NK-92 (cell line): ENCODE data around the gene REV3L.
A peak's percentile ranks its signal among the peaks of the same experiment; 100 is the strongest.
"Not testable (repeated sequence)": the region's sequence is repeated elsewhere in the genome, so short reads cannot be mapped to it uniquely, and the experiment has no call there.

Experiments used
- DNase-seq: peaks from one replicate; lab custom pipeline; 2025; ENCODE audit not compliant: unreplicated experiment; lab: John Stamatoyannopoulos, UW

The REV3L gene

DNA sequence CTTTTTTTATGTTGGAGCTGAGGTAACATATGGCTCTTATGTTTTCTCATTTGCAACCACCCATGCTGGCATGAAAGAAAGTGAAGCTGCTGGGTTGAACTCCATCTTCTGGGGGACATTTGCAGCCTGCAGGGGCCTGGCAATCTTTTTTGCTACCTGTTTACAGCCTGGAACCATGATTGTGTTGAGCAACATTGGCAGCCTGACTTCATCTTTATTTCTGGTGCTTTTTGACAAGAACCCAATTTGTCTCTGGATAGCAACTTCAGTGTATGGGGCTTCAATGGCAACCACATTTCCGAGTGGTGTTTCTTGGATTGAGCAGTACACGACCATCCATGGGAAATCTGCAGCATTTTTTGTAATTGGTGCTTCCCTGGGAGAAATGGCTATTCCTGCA lies 216.7 kb downstream of the REV3L start:
- no peak for DNase-seq

DNA sequence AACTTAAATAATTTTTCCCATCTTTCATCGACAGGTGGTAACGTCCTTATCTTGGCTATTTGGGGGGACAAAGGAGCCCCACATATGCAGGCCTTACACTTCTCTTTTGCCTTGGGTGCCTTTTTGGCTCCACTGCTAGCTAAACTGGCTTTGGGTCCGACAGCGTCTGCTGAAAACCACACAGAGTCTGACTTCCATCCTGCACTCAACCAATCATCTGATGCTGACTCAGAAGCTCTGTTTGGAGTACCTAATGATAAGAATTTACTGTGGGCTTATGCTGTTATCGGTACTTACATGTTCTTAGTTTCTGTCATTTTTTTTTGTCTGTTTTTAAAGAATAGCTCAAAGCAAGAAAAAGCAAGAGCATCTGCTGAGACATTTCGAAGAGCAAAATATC lies 217.2 kb downstream of the REV3L start:
- no peak for DNase-seq

DNA sequence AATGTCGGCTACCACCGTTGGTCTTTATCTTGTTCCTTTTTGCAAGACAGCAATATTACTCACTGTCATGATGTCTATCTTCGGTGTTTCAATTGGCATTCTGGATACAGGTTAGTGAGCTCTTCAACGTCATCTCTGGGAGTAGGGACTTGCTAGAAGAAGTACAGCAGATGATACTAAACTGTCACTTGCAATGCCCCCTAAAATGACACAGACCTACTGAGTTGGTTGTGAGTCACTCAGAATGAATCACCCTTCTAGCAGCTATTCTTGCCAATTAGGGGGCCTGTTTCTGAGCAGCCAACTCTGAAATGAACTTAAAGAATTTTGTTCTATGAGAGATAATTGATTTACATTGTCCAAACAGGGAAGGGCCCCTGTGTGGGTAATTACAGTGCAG lies 219.2 kb downstream of the REV3L start:
- DNase-seq, result no peak

DNA sequence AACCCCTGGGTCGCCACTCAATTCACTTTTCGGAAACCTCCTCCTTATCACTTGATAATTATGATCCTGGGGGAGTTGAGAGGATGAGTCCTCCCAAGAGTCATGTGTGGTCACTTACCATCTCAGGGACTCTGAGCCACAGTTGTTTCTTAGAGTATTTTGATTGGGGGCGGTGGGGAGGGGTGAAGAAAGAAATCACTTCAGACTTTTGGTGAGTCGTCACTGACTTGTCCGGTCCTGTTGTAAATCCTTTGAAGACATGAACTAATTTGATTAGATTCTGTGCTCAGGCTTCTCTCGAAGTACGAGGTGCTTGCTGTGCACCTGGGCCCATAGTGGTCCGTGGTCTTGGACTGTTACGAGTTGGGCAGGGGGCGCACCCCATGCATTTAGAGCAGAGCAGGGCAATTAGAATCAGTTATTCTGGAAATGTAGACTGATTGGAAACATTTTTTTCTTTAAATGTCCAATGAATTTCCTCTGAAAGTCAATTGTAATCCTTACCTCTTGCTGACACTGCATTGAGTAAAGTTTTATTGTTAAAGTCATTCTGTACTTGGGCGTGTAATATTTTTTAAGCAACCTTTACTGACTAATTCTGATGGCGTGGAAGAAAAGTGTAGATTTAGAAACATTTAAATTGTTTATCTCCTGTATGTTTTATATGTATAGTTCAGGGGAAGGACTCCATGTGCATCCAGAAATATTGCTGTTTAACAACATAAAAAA lies 222.3 kb downstream of the REV3L start:
- no peak for DNase-seq

DNA sequence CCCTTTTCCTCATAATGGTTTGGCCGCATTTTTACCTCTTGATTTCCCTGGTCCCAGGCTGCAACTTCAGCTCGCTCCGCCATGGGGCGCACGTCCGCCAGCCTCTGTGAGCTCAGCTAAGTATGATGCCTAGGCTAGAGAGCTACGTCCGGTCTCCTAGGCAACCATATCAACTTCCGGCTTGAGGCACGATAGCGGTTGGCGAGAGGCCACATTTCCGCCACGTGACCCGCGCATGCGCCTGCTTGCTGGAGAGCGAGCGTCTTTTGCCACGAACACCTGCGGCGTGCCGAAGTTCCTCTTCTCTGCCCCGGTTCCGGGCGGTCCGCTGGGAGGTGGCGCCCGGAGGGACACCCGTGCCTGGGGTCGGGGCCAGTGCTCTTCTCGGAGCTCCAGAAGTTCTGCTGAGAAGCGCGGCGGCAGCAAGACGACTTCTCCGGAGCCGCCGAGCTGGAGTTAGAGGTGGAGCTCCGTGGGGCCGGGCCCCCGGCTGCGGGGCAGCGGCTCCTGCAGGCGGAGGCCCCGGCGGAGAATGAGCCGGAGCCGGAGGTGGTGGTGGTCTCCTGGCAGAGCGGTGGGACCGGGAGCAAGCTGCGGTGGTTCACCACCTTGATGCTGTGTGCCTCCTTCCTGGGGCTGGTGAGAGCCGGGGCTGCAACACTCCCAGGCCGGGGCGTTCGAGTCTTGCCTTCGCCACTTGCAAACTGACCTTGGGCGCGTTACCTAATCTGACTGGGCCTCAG lies 223.8 kb downstream of the REV3L start:
- DNase-seq, result peak; percentile 96

DNA sequence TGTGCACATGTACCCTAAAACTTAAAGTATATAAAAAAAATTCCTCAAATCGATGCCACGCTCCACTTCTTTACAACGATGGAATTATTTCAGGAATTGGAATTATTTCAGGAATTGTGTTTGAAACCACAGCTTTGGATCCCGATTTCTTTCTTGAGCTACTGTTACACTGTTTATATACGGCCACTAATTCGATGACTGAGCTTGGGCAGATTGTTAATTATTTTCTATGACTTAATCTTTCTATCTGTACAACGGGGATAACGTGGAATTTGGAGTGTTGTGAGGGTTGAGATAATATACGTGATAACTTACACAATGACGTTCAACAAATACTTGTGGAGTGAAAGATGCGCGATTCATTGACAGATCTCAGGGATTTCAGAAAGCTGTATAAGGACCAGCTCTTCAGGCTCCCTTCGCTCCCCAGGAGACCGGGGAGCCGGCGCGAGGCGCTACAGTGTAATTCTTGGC lies 224.4 kb downstream of the REV3L start:
- no peak for DNase-seq

DNA sequence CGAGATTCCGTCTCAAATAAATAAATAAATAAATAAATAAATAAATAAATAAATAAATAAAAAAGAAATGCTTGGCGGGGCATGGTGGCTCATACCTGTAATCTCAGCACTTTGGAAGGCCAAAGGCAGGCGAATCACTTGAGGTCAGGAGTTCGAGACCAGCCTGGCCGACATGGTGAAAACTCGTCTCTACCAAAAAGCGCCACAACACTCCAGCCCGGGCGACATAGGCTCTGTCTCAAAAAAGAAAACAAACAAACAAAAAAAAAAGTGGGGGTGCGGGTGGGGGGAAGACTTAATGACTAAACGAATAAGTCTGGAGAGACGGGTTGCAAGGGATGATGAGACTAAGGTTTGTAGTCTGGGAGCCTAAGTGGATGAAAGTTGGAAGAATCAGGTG lies 225.0 kb downstream of the REV3L start:
- DNase-seq, result no peak

DNA sequence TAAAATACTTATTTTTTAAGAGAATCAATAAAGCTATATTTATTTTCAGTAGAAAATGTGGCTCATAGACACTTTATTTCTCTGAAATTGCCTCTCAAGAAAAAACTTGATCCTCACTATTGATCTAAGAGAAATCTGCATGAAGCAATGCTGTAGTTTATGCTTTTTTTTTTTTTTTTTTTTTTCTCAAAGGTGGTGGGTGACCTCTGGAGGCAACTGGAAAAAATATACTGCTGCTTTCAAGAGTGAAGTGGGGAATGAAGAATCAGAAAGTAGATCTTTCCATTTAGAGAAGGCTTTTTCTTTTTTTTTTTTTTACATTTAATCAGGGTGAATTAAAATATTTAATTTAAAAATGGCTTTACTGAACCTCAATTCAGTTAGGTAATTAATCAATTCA lies 226.4 kb downstream of the REV3L start:
- DNase-seq, result no peak

DNA sequence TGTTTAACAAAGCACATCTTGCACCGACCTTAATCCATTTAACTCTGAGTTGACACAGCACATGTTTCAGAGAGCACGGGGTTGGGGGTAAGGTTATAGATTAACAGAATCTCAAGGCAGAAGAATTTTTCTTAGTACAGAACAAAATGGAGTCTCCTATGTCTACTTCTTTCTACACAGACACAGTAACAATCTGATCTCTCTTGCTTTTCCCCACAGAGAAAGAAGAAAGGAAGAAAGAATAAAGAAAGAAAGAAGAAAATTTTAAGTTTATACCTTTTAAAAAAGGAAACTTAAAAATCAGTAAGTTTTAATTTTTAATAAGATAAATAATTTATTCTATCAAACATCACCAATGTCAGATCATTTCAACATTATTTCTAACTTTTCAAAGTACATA lies 227.2 kb downstream of the REV3L start:
- not testable (repeated sequence) for DNase-seq

DNA sequence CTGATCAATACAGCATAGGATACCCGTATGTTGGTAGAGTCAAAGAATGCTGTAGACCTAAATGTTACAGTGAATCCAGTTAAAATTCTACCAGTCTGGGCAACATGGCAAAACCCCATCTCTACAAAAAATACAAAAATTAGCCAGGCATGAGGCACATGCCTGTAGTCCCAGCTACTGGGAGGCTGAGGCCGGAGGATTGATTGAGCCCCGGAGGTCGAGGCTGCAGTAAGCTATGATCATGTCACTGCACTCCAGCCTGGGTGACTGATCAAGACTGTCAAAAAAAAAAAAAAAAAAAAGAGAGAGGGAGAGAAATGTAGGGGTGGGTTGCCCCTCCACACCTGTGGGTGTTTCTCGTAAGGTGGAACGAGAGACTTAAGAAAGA lies 228.2 kb downstream of the REV3L start:
- DNase-seq, result no peak

DNA sequence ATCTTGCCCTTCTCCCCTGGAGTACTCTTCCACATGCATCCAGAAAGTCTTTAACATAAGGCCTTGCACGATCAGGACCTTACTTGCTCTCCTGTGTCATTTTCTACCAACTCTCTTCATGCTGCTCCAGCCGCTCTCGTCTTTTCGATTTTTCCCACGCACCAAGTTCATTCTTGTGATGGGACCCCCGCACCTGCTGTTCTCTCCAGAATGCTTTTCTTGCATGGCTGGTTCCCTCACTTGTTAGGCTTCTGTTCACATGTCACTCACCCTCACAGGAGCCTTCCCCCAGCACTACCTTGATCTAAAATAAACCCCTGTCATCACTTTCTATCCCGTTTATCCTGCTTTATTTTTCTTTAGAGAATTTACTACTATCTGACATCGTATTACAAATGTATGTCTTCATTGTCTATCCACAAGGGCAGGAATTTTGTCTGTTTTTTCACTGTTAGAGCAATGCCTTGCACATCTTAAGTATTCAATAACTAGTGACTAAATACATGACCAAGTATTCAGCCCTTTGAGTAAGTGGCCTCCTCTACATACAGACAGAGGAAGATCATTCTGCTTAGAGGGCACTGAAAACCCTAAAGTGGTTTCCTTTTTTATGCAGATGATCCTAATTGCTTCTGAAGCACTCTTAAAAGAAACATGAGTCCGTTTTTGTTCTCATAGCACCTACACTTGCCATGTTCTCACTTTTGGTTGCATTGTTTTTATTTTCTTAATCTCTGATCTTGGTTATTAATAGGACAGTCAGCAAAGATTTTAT lies 228.8 kb downstream of the REV3L start:
- DNase-seq, result no peak

DNA sequence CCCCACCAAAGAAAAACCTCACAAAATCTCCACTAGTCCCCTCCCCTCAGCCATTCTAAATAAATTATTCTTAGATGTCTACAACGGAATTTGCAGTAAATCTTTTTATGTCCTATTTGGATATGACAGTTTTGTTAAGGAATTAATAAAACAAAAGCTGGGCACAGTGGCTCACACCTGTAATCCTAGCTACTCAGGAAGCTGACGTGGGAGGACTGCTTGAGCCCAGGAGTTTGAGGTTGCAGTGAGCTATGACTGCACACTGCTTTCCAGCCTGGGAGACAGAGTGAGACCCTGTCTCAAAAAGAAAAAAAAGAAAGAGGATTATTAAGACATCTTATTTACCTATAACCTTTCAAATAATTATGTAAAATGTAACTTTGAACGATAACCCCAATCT lies 230.3 kb downstream of the REV3L start:
- no peak for DNase-seq

DNA sequence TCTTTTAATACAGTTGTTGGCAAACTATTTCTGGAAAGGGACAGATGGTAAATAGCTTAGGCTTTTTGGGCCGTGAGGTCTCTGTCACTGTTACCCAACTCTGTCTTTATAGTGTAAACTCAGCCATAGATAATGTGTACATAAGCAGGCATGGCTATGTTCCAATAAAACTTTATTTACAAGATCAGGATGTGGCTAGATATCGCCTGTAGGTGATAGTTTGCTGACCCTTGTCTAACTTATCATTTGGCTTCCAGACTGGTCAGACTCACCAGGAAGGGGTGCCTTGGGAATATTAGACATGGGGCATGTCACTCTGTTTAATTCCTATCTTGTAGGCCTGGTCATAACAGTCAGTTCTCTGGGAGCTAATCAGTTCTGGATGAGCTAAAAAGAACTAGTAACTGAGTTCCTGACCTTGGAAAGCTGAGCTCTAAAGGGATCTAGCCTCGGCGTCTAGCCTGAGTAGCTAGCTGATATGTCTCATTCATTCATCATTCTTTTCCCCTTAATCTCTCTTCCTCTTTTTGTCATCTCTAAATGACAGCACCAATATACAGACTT lies 232.1 kb downstream of the REV3L start:
- no peak for DNase-seq
